ENCODE measurements around the gene TIMP4. TPM values are rescaled to one million over a fixed set of nuclear protein-coding genes. Genes with fewer than 3 reads are reported as not detected.

TIMP4 gene
- total RNA-seq, 2 donors from 2014 or later: 29.1 to 31.1 TPM

DNA sequence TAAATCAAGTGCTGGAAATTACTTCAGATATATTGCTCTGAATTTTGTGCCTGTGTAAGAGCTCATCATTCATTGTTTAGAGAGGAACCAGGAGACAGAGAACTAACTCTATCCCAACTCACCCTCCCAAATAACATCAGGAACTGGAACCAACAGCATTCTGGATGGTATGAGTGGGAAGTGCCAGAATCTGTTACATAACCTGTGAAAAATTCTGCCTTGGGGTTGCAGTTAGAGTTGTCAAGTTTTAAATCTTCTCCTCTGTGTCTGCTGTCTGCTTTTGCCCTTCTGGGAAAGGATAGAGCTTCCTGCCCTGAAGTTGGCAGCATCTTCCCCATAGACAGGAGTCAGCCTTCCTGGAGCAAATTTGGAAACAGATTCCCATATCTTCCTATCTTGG, 41.2 kb downstream of the TIMP4 start:
- Histone ChIP-seq H3K36me3 (no peaks in the 10 kb centered on the region), H3K4me3 (no peak overlapping the region), H3K4me1 (no peaks in the 10 kb centered on the region), H3K27ac (no peak overlapping the region), H3K9me3 (no peaks in the 10 kb centered on the region), H3K27me3 (no peaks in the 10 kb centered on the region)
- TF ChIP-seq, protein P1, sequence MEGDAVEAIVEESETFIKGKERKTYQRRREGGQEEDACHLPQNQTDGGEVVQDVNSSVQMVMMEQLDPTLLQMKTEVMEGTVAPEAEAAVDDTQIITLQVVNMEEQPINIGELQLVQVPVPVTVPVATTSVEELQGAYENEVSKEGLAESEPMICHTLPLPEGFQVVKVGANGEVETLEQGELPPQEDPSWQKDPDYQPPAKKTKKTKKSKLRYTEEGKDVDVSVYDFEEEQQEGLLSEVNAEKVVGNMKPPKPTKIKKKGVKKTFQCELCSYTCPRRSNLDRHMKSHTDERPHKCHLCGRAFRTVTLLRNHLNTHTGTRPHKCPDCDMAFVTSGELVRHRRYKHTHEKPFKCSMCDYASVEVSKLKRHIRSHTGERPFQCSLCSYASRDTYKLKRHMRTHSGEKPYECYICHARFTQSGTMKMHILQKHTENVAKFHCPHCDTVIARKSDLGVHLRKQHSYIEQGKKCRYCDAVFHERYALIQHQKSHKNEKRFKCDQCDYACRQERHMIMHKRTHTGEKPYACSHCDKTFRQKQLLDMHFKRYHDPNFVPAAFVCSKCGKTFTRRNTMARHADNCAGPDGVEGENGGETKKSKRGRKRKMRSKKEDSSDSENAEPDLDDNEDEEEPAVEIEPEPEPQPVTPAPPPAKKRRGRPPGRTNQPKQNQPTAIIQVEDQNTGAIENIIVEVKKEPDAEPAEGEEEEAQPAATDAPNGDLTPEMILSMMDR (IDR thresholded peaks at IDR 0.05): no peak
- DNase-seq (ENCODE audit: low spot score): no peak

GRCh38 chr3:12116870-12117269, 41.8 kb downstream of the TIMP4 start:
- Histone ChIP-seq H3K4me3 (no peak overlapping the region), H3K36me3 (no peaks in the 10 kb centered on the region), H3K4me1 (no peaks in the 10 kb centered on the region), H3K27ac (no peak overlapping the region), H3K27me3 (no peaks in the 10 kb centered on the region), H3K9me3 (no peaks in the 10 kb centered on the region)
- TF ChIP-seq, protein P1 (IDR thresholded peaks at IDR 0.05): no peak
- no peak for DNase-seq (ENCODE audit: low spot score)

DNA sequence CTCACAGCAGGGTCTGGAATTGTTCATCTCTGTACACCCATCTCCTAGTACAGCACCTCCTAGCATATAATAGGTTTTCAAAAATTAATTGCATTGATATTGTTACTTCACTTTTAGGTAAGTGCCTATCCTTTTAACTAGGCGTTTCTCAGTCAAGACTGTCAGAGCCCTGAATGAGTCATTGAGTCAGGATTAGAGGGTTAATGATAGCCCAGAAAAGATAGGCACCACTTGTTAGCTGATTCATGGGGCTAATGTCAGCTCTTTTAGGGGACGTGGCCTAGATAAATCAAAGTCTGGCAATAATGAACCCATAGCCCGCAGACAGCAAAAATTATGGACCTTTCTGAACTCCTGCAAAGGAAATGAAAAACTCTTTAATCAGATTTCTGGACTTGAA, 42.9 kb downstream of the TIMP4 start:
- no peak overlapping the region for H3K4me3 ChIP-seq
- no peaks in the 10 kb centered on the region for H3K4me1 ChIP-seq
- no peak overlapping the region for H3K27ac ChIP-seq
- no peak for DNase-seq (ENCODE audit: low spot score)
- H3K9me3 ChIP-seq: no peaks in the 10 kb centered on the region
- H3K27me3 ChIP-seq: no peaks in the 10 kb centered on the region
- TF ChIP-seq, protein P1 (IDR thresholded peaks at IDR 0.05): no peak
- H3K36me3 ChIP-seq: no peaks in the 10 kb centered on the region

DNA sequence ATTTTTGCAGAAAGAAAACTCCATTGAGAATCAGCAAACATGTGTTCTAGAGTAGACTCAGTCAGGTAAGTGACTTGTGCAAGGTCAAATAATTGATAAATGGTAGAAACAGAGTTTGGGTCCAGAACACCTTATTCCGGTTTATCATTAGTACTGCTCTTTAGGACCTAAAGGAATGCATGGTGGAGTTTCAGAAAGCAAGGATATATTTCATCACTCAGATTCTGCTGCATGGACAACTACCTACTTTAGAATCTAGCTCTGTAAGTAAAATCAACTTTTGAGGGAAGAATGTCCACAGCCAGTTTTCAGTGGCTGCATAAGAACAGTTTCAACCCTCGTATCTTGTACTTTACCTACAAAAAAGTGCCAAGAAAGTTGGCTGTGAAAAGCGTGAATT, 43.6 kb downstream of the TIMP4 start:
- TF ChIP-seq, protein P1 (IDR thresholded peaks at IDR 0.05): no peak

DNA sequence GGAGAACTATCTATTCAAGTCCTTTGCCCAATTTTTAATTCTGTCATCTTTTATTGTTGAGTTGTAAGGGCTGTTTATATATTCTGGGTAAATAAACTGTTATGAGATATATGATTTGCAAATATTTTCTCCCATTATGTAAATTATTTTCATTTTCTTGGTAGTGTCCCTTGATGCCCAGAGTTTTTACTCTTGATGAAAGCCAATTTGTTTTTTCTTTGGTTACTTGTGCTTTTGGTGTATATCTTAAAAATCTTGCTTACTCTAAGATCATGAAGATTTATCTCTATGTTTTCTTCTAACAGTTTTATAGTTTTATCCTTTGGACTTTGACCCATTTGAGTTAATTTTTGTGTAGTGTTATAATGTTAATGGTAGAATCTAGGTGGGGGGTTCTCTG, 44.5 kb downstream of the TIMP4 start:
- Histone ChIP-seq H3K36me3 (no peaks in the 10 kb centered on the region), H3K9me3 (no peaks in the 10 kb centered on the region), H3K4me3 (no peak overlapping the region), H3K27me3 (no peaks in the 10 kb centered on the region), H3K4me1 (no peaks in the 10 kb centered on the region), H3K27ac (no peak overlapping the region)
- no peak for DNase-seq (ENCODE audit: low spot score)
- TF ChIP-seq, protein P1 (IDR thresholded peaks at IDR 0.05): no peak

More for the DNA sequence above, 43.6 kb downstream of the TIMP4 start:
- no peaks in the 10 kb centered on the region for H3K4me1 ChIP-seq
- H3K9me3 ChIP-seq: no peaks in the 10 kb centered on the region
- H3K27ac ChIP-seq: no peak overlapping the region
- H3K27me3 ChIP-seq: no peaks in the 10 kb centered on the region
- H3K4me3 ChIP-seq: no peak overlapping the region
- DNase-seq (ENCODE audit: low spot score): no peak
- H3K36me3 ChIP-seq: no peaks in the 10 kb centered on the region

DNA sequence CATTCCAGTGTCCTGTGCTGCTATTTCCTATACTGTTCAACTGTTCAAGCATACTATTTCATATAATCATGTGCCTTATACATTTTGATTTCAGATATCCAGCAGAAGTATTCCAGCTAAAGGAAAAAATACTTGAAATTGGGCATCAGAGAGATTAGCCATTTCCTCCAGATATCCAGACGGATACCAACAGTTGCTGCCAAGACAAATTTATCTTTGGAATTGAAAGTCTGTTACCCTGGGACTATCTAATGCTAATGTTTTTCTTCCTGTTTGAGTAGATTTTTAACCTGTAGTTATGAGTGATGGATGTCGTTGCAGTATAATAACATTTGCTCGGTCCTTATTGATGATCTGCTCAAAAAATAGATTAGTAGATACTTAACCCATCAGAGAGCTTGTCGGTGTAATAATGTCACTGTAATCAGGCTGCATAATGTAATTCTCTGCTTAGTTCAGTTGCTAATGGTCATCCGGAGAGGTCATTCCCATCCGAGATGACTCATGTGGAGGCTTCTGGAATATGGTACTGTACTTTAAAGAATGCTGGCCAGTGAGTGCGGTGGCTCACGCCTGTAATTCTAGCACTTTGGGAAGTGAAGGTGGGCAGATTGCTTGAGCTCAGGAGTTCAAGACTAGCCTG, 51.5 kb downstream of the TIMP4 start:
- no peak for DNase-seq (ENCODE audit: low spot score)
- no peaks in the 10 kb centered on the region for H3K4me1 ChIP-seq
- H3K27ac ChIP-seq: no peak overlapping the region
- TF ChIP-seq, protein P1 (IDR thresholded peaks at IDR 0.05): no peak
- H3K9me3 ChIP-seq: no peaks in the 10 kb centered on the region
- no peak overlapping the region for H3K4me3 ChIP-seq
- no peaks in the 10 kb centered on the region for H3K36me3 ChIP-seq
- H3K27me3 ChIP-seq: no peaks in the 10 kb centered on the region
